ENCODE results near the gene CAV3.

DNA sequence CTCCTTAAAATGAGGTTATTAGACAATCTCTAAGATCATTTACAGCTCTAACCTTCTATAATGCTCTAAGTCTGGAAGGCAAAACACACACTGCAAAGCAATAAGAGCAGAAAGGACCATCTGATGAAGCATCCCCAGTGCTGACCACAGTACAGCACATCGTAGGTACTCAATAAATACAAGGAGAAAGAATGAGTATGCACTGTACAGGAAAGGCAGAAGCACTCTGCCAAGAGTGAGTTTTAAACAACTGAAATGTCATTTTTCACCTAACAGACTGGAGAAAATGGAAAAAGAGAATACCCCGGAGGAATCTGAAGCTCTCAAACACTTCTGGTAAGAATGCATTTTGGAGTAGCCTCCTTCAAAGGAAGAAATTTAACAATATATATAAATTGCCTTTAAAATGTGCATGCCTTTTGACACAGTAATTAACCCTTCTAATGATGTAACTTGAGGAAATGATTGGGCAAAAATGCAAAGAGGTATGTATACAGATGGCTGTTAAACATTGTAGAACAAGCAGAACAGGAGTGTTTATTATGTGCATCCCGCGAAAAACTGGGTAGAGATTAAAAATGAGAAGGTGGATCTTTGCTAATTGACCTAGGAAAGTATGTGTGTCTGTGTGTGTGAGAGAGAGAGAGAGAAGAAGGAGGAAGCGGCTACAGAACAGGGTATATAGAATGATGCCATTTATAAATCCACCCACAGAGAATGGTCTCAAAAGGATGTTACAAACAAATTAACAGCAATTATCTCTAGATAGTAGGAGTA lies 43.8 kb downstream of the CAV3 start:
- TF ChIP-seq, protein P1, sequence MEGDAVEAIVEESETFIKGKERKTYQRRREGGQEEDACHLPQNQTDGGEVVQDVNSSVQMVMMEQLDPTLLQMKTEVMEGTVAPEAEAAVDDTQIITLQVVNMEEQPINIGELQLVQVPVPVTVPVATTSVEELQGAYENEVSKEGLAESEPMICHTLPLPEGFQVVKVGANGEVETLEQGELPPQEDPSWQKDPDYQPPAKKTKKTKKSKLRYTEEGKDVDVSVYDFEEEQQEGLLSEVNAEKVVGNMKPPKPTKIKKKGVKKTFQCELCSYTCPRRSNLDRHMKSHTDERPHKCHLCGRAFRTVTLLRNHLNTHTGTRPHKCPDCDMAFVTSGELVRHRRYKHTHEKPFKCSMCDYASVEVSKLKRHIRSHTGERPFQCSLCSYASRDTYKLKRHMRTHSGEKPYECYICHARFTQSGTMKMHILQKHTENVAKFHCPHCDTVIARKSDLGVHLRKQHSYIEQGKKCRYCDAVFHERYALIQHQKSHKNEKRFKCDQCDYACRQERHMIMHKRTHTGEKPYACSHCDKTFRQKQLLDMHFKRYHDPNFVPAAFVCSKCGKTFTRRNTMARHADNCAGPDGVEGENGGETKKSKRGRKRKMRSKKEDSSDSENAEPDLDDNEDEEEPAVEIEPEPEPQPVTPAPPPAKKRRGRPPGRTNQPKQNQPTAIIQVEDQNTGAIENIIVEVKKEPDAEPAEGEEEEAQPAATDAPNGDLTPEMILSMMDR (IDR thresholded peaks at IDR 0.05; ENCODE audit: insufficient read depth, low read length, poor library complexity, severe bottlenecking) = no peak
- TF ChIP-seq EZH2phosphoT487 (conservative IDR thresholded peaks at IDR 0.05; ENCODE audit: low read length) = no peak
